Breast epithelium (tissue), 4 donors: ENCODE data around the gene MAP6D1. TPM values are rescaled to one million over a fixed set of nuclear protein-coding genes. Genes with fewer than 3 reads are reported as not detected.

Experiments used
- DNase-seq, 2 donors: peaks; one replicate each; pipeline ENCODE4 v3.0.0-alpha.2; 2019; ENCODE audit warnings: low spot score in 2 of 2
- H3K27ac ChIP-seq, 2 donors: fragments of 200-600 bp; sonication (generic) in 1 of 2; one replicate each; pipeline ENCODE4 v1.5.1; 2016 to 2019; ENCODE audit warnings: mild to moderate bottlenecking in 1 of 2
- H3K27me3 ChIP-seq, 2 donors: fragments of 200-600 bp; sonication (generic) in 1 of 2; one replicate each; pipeline versions ENCODE4 v1.5.1 to v1.6.0; 2017 to 2019; ENCODE audit warnings: control low read depth in 1 of 2, mild to moderate bottlenecking in 1 of 2
- H3K36me3 ChIP-seq: fragments of 200-600 bp; one replicate; pipeline ENCODE4 v1.5.1; 2019
- H3K4me1 ChIP-seq, 2 donors: fragments of 200-600 bp; sonication (generic); one replicate each; pipeline ENCODE4 v1.5.1; 2016 to 2019; ENCODE audit warnings: control low read depth in 1 of 2
- H3K4me3 ChIP-seq, 3 donors: fragments of 200-600 bp; sonication (generic); 1 replicate in 2 of 3; 2 replicates in 1 of 3; pipeline ENCODE4 v1.5.1; 2016 to 2019; ENCODE audit warnings: mild to moderate bottlenecking in 3 of 3, moderate library complexity in 2 of 3
- H3K9me3 ChIP-seq, 2 donors: fragments of 200-600 bp; sonication (generic) in 1 of 2; one replicate each; pipeline ENCODE4 v1.5.1; 2016 to 2019; ENCODE audit warnings: control low read depth in 1 of 2
- CTCF ChIP-seq, 3 donors: fragments of 450-650 bp; IDR thresholded peaks; one replicate each; pipeline ENCODE4 v1.5.1; 2016 to 2017; ENCODE audit warnings: antibody characterized with exemption in 3 of 3, mild to moderate bottlenecking in 3 of 3, moderate library complexity in 3 of 3
- POLR2A ChIP-seq: fragments of 450-650 bp; IDR thresholded peaks from one replicate; pipeline ENCODE4 v1.6.1; 2016; ENCODE audit warnings: antibody characterized with exemption, mild to moderate bottlenecking, moderate library complexity
- POLR2AphosphoS5 ChIP-seq, 3 donors: sonication (generic); formaldehyde crosslinking; IDR thresholded peaks; one replicate each; pipeline ENCODE4 v1.6.1; 2017; ENCODE audit warnings: antibody characterized with exemption in 3 of 3
- intact Hi-C: fragments of 100-400 bp; cut with DNase I; formaldehyde crosslinking; loops from one replicate; pipeline ENCODE4 v1.15.1; 2023; ENCODE audit warnings: low total_unique reads
- total RNA-seq, 3 donors: library from RNA; depleted of rRNA; stranded (reverse); fragments of >200 nt; gene quantifications; one replicate each; pipeline ENCODE4 v1.1.0, GENCODE V29; 2016

The MAP6D1 gene
- total RNA-seq, 3 donors from 2014 or later: 0.33 to 2.1 (median 1.8) TPM

GRCh38 chr3:183814240-183814639 lies 11.1 kb downstream of the MAP6D1 start:
- Histone ChIP-seq H3K4me1 (no peaks in the 10 kb centered on the region), H3K27ac (no peak overlapping the region), H3K36me3 (peaks cover 7% of the 10 kb centered on the region), H3K27me3 (no peaks in the 10 kb centered on the region), H3K9me3 (no peaks in the 10 kb centered on the region), H3K4me3 (no peak overlapping the region)
- TF ChIP-seq POLR2A (no peak), POLR2AphosphoS5 (IDR thresholded peaks at IDR 0.05) (no peak), CTCF (IDR thresholded peaks at IDR 0.05) (no peak)
- intact Hi-C loops: no loop called here
- DNase-seq: no peak

- intact Hi-C loops: no loop called here
- TF ChIP-seq CTCF (IDR thresholded peaks at IDR 0.05): no peak
- H3K4me1 ChIP-seq: no peaks in the 10 kb centered on the region
- H3K36me3 ChIP-seq: peaks cover 7% of the 10 kb centered on the region
- no peaks in the 10 kb centered on the region for H3K27me3 ChIP-seq
- no peak overlapping the region for H3K4me3 ChIP-seq
- DNase-seq: peak in 1 of 2 donors; percentile 54
- no peaks in the 10 kb centered on the region for H3K9me3 ChIP-seq
- H3K27ac ChIP-seq: peak overlapping the region in 1 of 2 donors; percentile 15
Observed at GRCh38 chr3:183812761-183813445, 12.5 kb downstream of the MAP6D1 start.

- no peaks in the 10 kb centered on the region for H3K27me3 ChIP-seq
- no peak overlapping the region for H3K27ac ChIP-seq
- intact Hi-C loops: no loop called here
- no peak for DNase-seq
- H3K9me3 ChIP-seq: no peaks in the 10 kb centered on the region
- no peaks in the 10 kb centered on the region for H3K4me1 ChIP-seq
- no peak for TF ChIP-seq CTCF (IDR thresholded peaks at IDR 0.05)
- no peak for TF ChIP-seq POLR2AphosphoS5 (IDR thresholded peaks at IDR 0.05)
- no peak for TF ChIP-seq POLR2A
- H3K36me3 ChIP-seq: peaks cover 7% of the 10 kb centered on the region
- no peak overlapping the region for H3K4me3 ChIP-seq
Observed at GRCh38 chr3:183811638-183812037, 13.7 kb downstream of the MAP6D1 start.

GRCh38 chr3:183810643-183811594 lies 14.5 kb downstream of the MAP6D1 start:
- H3K27me3 ChIP-seq: no peaks in the 10 kb centered on the region
- TF ChIP-seq POLR2AphosphoS5 (IDR thresholded peaks at IDR 0.05) (no peak), POLR2A (no peak), CTCF (IDR thresholded peaks at IDR 0.05) (no peak)
- H3K4me1 ChIP-seq: no peaks in the 10 kb centered on the region
- intact Hi-C loops: no loop called here
- no peak for DNase-seq
- no peaks in the 10 kb centered on the region for H3K9me3 ChIP-seq
- no peak overlapping the region for H3K4me3 ChIP-seq
- no peak overlapping the region for H3K27ac ChIP-seq
- peaks cover 7% of the 10 kb centered on the region for H3K36me3 ChIP-seq

- no peaks in the 10 kb centered on the region for H3K9me3 ChIP-seq
- no peaks in the 10 kb centered on the region for H3K4me1 ChIP-seq
- no peak overlapping the region for H3K4me3 ChIP-seq
- H3K27me3 ChIP-seq: no peaks in the 10 kb centered on the region
- H3K36me3 ChIP-seq: peaks cover 9% of the 10 kb centered on the region
- H3K27ac ChIP-seq: no peak overlapping the region
- intact Hi-C loops: no loop called here
- no peak for DNase-seq
- no peak for TF ChIP-seq CTCF (IDR thresholded peaks at IDR 0.05)
- TF ChIP-seq POLR2A: no peak
- no peak for TF ChIP-seq POLR2AphosphoS5 (IDR thresholded peaks at IDR 0.05)
Observed at GRCh38 chr3:183809270-183809669, 16.1 kb downstream of the MAP6D1 start.
